ENCODE measurements around the gene ANTKMT. TPM values are rescaled to one million over a fixed set of nuclear protein-coding genes. Genes with fewer than 3 reads are reported as not detected.
A peak's percentile ranks its signal among the peaks of the same experiment; 100 is the strongest.

ANTKMT gene
- total RNA-seq, 1 donor from 2014 or later, result 27.5 TPM

DNA sequence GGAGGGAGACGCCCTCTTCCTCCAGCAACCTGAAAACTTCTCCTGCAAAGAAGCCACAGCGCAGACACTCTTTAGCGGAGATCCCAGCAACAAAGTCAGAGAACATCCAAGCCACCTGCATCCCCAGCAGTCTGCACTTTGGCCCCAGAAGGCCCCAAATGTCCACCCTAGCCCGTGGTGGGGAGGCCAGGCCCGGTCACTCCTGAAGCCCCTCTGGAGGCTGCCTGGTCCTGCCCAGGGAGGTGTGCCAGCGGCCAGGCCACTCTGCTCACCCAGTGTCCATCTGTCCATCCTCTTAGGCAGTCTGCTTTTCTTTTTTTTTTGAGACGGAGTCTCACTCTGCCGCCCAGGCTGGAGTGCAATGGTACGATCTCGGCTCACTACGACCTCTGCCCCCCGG lies 11.4 kb downstream of the ANTKMT start:
- DNase-seq (ENCODE audit: low spot score in 2 of 2, unreplicated experiment in 2 of 2), result no peak
- Mint-ChIP-seq H3K27me3 (ENCODE audit: low read depth) (peaks cover 1% of the 10 kb centered on the region), H3K36me3 (peaks cover 6% of the 10 kb centered on the region), H3K27ac (no peak overlapping the region), H3K4me1 (no peaks in the 10 kb centered on the region), H3K4me3 (no peak overlapping the region), H3K9me3 (no peaks in the 10 kb centered on the region)
- no peak for TF ChIP-seq CTCF (IDR thresholded peaks at IDR 0.05; ENCODE audit: unreplicated experiment)

DNA sequence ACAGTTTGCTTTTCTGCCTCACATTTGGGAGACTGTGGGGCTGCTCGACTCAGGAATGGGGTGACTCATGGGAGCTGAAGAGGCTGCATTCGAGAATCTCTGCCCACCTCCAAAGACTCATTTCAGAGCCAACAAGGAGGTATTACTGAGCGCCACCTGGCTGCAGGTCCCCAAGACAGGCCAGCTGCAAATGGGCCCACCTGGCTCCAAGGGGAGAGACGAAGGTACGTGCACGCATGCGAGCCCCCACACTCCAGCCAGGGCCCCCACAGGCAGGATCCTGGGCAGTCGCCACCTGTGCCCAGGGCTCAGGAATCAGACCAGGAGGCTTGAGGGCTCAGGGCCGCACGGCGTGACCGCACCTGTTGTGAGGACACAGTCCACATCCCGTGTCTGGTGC lies 12.0 kb downstream of the ANTKMT start:
- no peak overlapping the region for H3K27ac Mint-ChIP-seq
- no peak overlapping the region for H3K4me3 Mint-ChIP-seq
- no peak for DNase-seq (ENCODE audit: low spot score in 2 of 2, unreplicated experiment in 2 of 2)
- H3K4me1 Mint-ChIP-seq, result no peaks in the 10 kb centered on the region
- peaks cover 1% of the 10 kb centered on the region for H3K27me3 Mint-ChIP-seq (ENCODE audit: low read depth)
- no peaks in the 10 kb centered on the region for H3K9me3 Mint-ChIP-seq
- peaks cover 9% of the 10 kb centered on the region for H3K36me3 Mint-ChIP-seq
- TF ChIP-seq CTCF (IDR thresholded peaks at IDR 0.05; ENCODE audit: unreplicated experiment), result no peak

DNA sequence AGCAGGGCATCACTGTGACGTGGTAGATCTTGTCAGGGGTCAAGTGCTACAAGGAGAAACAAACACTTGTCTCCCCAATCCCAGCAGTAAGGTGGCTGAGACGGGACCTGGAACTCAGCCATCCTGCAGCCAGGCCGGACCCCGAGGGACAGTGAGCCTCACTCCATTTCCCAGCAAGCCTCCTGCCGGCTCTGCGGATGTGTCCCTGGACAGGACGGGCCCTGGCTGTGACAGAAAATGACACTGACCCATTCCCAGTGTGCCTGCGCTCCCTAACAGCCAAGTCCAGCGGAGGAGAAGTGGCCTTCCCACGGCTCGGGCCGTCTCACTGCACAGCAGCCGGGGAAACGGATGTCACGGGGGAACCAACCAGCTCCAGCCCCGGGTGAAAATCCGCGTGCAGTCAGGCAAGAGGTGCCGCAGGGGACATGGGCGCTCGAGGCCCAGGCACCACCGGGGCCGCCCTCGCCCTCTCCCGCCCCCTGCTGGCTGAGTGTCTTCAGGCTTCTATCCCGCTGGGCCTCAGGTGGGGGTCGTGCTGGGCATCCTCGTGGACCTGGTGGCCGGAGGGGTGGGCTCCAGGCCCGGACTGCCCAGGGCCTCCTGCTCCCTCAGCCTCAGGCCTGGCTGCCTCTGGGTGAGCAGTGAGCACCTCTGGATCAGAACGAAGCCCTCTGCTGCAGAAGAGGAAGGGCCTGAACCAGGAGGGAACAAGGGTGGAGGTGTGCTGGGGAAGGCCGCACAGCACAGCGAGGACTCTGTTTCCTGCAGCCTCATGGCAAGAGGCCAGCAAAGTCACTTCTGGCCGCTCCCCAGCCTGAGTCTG lies 12.6 kb downstream of the ANTKMT start:
- peaks cover 11% of the 10 kb centered on the region for H3K36me3 Mint-ChIP-seq
- DNase-seq (ENCODE audit: low spot score in 2 of 2, unreplicated experiment in 2 of 2), result no peak
- H3K4me1 Mint-ChIP-seq, result no peaks in the 10 kb centered on the region
- no peaks in the 10 kb centered on the region for H3K9me3 Mint-ChIP-seq
- no peak overlapping the region for H3K4me3 Mint-ChIP-seq
- no peak overlapping the region for H3K27ac Mint-ChIP-seq
- no peak for TF ChIP-seq CTCF (IDR thresholded peaks at IDR 0.05; ENCODE audit: unreplicated experiment)
- H3K27me3 Mint-ChIP-seq (ENCODE audit: low read depth), result peaks cover under 1% of the 10 kb centered on the region

DNA sequence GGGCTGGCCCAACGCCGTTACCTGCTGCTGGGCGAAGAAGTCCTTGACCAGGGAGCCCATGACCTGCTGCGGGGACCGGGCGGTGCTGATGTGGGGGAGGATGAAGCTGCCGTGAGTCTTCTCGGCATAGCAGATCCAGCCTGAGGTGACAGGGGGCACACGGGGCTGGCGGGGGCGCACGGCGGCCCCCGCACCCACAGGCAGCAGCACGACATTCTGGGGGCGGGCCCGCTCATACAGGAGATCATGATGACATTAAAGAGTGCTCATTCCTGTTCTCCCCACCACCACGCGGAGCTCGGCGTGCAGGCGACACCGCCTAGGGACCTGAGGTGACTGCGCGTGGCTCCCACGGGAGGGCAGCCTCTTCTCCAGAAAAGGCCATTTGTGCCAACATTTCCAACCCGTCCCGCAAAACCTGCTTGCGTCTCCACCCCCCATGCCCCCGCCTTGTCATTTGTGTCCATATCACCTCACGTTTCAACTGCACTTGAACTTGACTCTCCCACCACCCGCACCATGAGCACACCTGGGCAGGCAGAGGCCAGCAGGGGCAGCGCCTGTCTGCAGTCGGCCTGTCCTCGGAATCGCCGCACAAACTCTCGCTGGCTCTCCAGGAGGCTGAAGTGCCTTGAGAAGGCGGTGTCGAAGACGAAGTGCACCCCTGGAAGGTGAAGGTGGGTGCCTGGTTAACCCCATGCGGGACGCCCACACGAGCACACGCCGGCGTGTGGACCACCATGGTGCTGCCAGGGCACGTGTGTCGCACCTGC lies 13.4 kb downstream of the ANTKMT start:
- DNase-seq (ENCODE audit: low spot score in 2 of 2, unreplicated experiment in 2 of 2), result peak in 1 of 2 experiments; percentile 15
- Mint-ChIP-seq H3K9me3 (no peaks in the 10 kb centered on the region), H3K27ac (no peak overlapping the region), H3K4me1 (no peaks in the 10 kb centered on the region), H3K36me3 (peaks cover 11% of the 10 kb centered on the region), H3K27me3 (ENCODE audit: low read depth) (no peaks in the 10 kb centered on the region), H3K4me3 (no peak overlapping the region)
- TF ChIP-seq CTCF (IDR thresholded peaks at IDR 0.05; ENCODE audit: unreplicated experiment), result no peak

GRCh38 chr16:734981-735881 lies 14.3 kb downstream of the ANTKMT start:
- Mint-ChIP-seq H3K9me3 (no peaks in the 10 kb centered on the region), H3K4me3 (no peak overlapping the region), H3K4me1 (peaks cover 7% of the 10 kb centered on the region), H3K27ac (no peak overlapping the region), H3K36me3 (peaks cover 11% of the 10 kb centered on the region), H3K27me3 (ENCODE audit: low read depth) (no peaks in the 10 kb centered on the region)
- TF ChIP-seq CTCF (IDR thresholded peaks at IDR 0.05; ENCODE audit: unreplicated experiment), result no peak
- DNase-seq (ENCODE audit: low spot score in 2 of 2, unreplicated experiment in 2 of 2), result no peak

All from mesothelial cell of epicardium (in vitro differentiated cells).